Trophoblast cell (in vitro differentiated cells and primary cell): ENCODE measurements around the gene NR3C1.
A peak's percentile ranks its signal among the peaks of the same experiment; 100 is the strongest.

Experiments
- DNase-seq, 2 donors: peaks; one replicate each; pipeline ENCODE4 v3.0.0-alpha.2; 2016
- H2AFZ ChIP-seq: 2 replicates; pipeline ENCODE4 v1.6.1; 2013; ENCODE audit warnings: low read length, moderate library complexity, mild to moderate bottlenecking; ENCODE audit not compliant: insufficient read depth, poor library complexity
- H2AK5ac ChIP-seq: 2 replicates; pipeline ENCODE4 v1.6.1; 2013; ENCODE audit warnings: mild to moderate bottlenecking, low read length
- H2BK120ac ChIP-seq: 2 replicates; pipeline ENCODE4 v1.6.1; 2013; ENCODE audit warnings: low read length, mild to moderate bottlenecking, moderate library complexity; ENCODE audit not compliant: insufficient read depth, poor library complexity
- H2BK12ac ChIP-seq: 2 replicates; pipeline ENCODE4 v1.6.1; 2013; ENCODE audit warnings: mild to moderate bottlenecking, low read length, moderate library complexity
- H2BK5ac ChIP-seq: 2 replicates; pipeline ENCODE4 v1.6.1; 2013; ENCODE audit warnings: low read length, low read depth, moderate library complexity, mild to moderate bottlenecking; ENCODE audit not compliant: poor library complexity
- H3K14ac ChIP-seq: 2 replicates; pipeline ENCODE4 v1.6.1; 2013; ENCODE audit warnings: mild to moderate bottlenecking, low read length
- H3K18ac ChIP-seq: 2 replicates; pipeline ENCODE4 v1.6.1; 2013; ENCODE audit warnings: mild to moderate bottlenecking, low read length
- H3K23ac ChIP-seq: 2 replicates; pipeline ENCODE4 v1.6.1; 2013; ENCODE audit warnings: low read length
- H3K27ac ChIP-seq: 2 replicates; pipeline ENCODE4 v1.5.1; 2013; ENCODE audit warnings: low read depth, mild to moderate bottlenecking, inconsistent platforms, low read length, moderate library complexity
- H3K27me3 ChIP-seq: 2 replicates; pipeline ENCODE4 v1.6.1; 2013; ENCODE audit warnings: inconsistent platforms, mild to moderate bottlenecking, low read length, moderate library complexity; ENCODE audit not compliant: insufficient read depth
- H3K36me3 ChIP-seq, 2 experiments: 1 replicate in 1 of 2; 2 replicates in 1 of 2; pipeline ENCODE4 v1.6.1; 2013; ENCODE audit warnings: low read length in 2 of 2, mild to moderate bottlenecking in 2 of 2, moderate library complexity in 1 of 2; ENCODE audit not compliant: insufficient read depth in 2 of 2, control insufficient read depth in 1 of 2
- H3K4ac ChIP-seq: 2 replicates; pipeline ENCODE4 v1.6.1; 2013; ENCODE audit warnings: low read depth, mild to moderate bottlenecking, low read length, moderate library complexity
- H3K4me1 ChIP-seq, 2 experiments: 1 replicate in 1 of 2; 2 replicates in 1 of 2; pipeline ENCODE4 v1.6.1; 2013; ENCODE audit warnings: low read length in 2 of 2, mild to moderate bottlenecking in 2 of 2, moderate library complexity in 1 of 2; ENCODE audit not compliant: insufficient read depth in 2 of 2, control insufficient read depth in 1 of 2
- H3K4me2 ChIP-seq: 2 replicates; pipeline ENCODE4 v1.6.1; 2013; ENCODE audit warnings: inconsistent platforms, mild to moderate bottlenecking, low read length, moderate library complexity
- H3K4me3 ChIP-seq: 2 replicates; pipeline ENCODE4 v1.5.1; 2013; ENCODE audit warnings: mild to moderate bottlenecking, low read depth, low read length, inconsistent platforms
- H3K79me1 ChIP-seq: one replicate; pipeline ENCODE4 v1.6.1; 2013; ENCODE audit warnings: low read length
- H3K79me2 ChIP-seq: 2 replicates; pipeline ENCODE4 v1.6.1; 2013; ENCODE audit warnings: low read length, mild to moderate bottlenecking; ENCODE audit not compliant: control insufficient read depth, insufficient read depth, poor library complexity
- H3K9ac ChIP-seq: 2 replicates; pipeline ENCODE4 v1.6.1; 2013; ENCODE audit warnings: mild to moderate bottlenecking, low read length
- H3K9me3 ChIP-seq: 2 replicates; pipeline ENCODE4 v1.6.1; 2013; ENCODE audit warnings: low read depth, mild to moderate bottlenecking, control low read depth, inconsistent platforms, low read length; ENCODE audit not compliant: insufficient read depth
- H4K12ac ChIP-seq: 2 replicates; pipeline ENCODE4 v1.6.1; 2013; ENCODE audit warnings: low read depth, mild to moderate bottlenecking, low read length, moderate library complexity
- H4K8ac ChIP-seq: 2 replicates; pipeline ENCODE4 v1.6.1; 2013; ENCODE audit warnings: low read depth, mild to moderate bottlenecking, low read length, moderate library complexity
- H4K91ac ChIP-seq: one replicate; pipeline ENCODE4 v1.6.1; 2013; ENCODE audit warnings: low read depth, mild to moderate bottlenecking, low read length, moderate library complexity
- WGBS: extraction: QIAGEN DNeasy Blood & Tissue Kit; methylation state at CpG from one replicate; pipeline ENCODE4 v1.1.7; 2013; ENCODE audit warnings: missing lambda C conversion rate; ENCODE audit not compliant: insufficient read length, insufficient coverage; ENCODE audit errors: extremely low coverage; 5-methylcytosine and 5-hydroxymethylcytosine counted together

The NR3C1 gene

DNA sequence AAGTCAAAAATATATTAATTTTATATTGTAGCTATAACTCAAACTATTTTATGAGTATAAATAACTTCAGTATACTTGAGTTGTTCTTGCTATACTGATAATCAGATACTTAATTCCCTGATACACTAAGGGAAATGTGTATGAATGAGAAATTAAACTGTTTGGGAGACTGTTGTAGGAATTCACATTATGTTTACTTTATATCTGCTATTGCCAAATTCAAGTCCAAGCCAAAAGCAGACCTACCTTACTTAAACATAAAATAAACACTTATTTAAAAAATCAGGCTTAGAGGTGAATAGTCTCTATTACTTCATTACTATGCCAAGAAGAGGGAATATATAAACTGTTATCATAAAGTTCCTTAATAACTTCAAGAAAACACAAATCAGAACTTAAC is 13.2 kb downstream of the NR3C1 start:
- H3K9ac ChIP-seq, result no peak overlapping the region
- no peak overlapping the region for H2AK5ac ChIP-seq
- H3K79me1 ChIP-seq, result no peaks in the 10 kb centered on the region
- H3K23ac ChIP-seq, result no peak overlapping the region
- H4K8ac ChIP-seq, result no peak overlapping the region
- H3K36me3 ChIP-seq, result no peaks in the 10 kb centered on the region
- no peaks in the 10 kb centered on the region for H3K79me2 ChIP-seq
- no peak overlapping the region for H2BK12ac ChIP-seq
- no peaks in the 10 kb centered on the region for H3K27me3 ChIP-seq
- no peak overlapping the region for H4K12ac ChIP-seq
- H3K4me2 ChIP-seq, result no peak overlapping the region
- H2BK5ac ChIP-seq, result no peak overlapping the region
- no peak overlapping the region for H2BK120ac ChIP-seq
- no peaks in the 10 kb centered on the region for H3K9me3 ChIP-seq
- no peak overlapping the region for H4K91ac ChIP-seq
- H3K27ac ChIP-seq, result no peak overlapping the region
- no peak overlapping the region for H2AFZ ChIP-seq
- no peaks in the 10 kb centered on the region for H3K4me1 ChIP-seq
- DNase-seq, result no peak
- no peak overlapping the region for H3K4me3 ChIP-seq
- no peak overlapping the region for H3K18ac ChIP-seq
- no peak overlapping the region for H3K4ac ChIP-seq
- H3K14ac ChIP-seq, result no peak overlapping the region

DNA sequence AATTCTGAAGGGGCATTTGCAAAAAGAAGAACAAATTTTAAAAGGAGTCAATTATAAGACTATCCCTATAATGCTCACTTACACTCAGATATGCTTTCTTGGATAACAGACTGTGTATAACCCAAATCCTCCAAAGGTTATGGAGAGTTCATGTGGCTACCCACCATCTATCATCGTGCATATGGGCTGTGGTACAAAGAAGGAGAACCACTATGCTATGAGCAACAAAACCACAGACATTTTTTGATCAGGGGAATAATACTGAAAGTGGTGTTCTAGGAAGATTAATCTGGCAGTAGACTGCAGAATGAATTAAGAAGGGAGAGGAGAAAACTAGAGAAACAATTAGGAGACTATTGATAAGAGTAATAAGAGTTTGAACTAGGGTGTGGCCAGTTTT is 16.8 kb downstream of the NR3C1 start:
- H3K27ac ChIP-seq, result no peak overlapping the region
- H3K4me1 ChIP-seq, result no peaks in the 10 kb centered on the region
- peaks cover 0 to 2% of the 10 kb centered on the region in 2 experiments for H3K36me3 ChIP-seq
- no peak overlapping the region for H4K91ac ChIP-seq
- H3K9ac ChIP-seq, result no peak overlapping the region
- no peak overlapping the region for H3K4ac ChIP-seq
- no peak overlapping the region for H2BK5ac ChIP-seq
- no peak overlapping the region for H4K12ac ChIP-seq
- no peaks in the 10 kb centered on the region for H3K79me1 ChIP-seq
- no peak overlapping the region for H3K23ac ChIP-seq
- H3K4me3 ChIP-seq, result no peak overlapping the region
- H2BK12ac ChIP-seq, result no peak overlapping the region
- DNase-seq, result no peak
- no peaks in the 10 kb centered on the region for H3K79me2 ChIP-seq
- H3K14ac ChIP-seq, result no peak overlapping the region
- no CpG with 5 or more reads among the region's 1 CpG for WGBS
- H2AFZ ChIP-seq, result no peak overlapping the region
- no peak overlapping the region for H3K18ac ChIP-seq
- H2BK120ac ChIP-seq, result no peak overlapping the region
- no peaks in the 10 kb centered on the region for H3K27me3 ChIP-seq
- no peak overlapping the region for H4K8ac ChIP-seq
- no peak overlapping the region for H3K4me2 ChIP-seq
- H3K9me3 ChIP-seq, result peaks cover 6% of the 10 kb centered on the region
- no peak overlapping the region for H2AK5ac ChIP-seq

DNA sequence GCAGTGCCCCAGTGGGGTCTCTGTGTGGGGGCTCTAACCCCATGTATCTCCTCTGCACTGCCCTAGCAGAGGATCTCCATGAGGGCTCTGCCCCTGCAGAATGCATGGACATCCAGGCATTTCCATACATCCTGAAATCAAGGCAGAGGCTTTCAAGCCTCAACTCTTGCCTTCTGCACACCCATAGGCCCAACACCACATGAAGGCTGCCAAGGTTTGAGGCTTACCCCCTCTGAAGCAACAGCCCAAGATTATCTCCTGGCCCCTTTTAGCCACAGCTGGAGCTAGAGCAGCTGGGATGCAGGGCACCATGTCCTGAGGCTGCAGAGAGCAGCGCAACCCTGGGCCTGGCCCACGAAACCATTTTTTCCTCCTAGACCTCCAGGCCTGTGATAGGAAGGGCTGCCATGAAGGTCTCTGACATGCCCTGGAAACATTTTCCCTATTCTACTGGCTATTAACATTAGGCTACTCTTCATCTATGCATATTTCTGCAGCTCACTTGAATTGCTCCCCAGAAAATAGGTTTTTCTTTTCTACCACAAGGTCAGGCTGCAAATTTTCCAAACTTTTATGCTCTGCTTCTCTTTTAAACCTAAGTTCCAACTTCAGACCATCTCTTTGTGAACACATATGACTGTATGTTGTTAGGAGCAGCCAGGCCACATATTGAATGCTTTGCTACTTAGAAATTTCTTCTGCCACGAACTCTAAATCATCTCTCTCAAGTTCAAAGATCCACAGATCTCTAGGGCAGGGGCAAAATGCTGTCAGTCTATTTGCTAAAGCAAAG is 18.4 kb downstream of the NR3C1 start:
- Histone ChIP-seq H3K27me3 (no peaks in the 10 kb centered on the region), H3K18ac (no peak overlapping the region), H3K4ac (no peak overlapping the region), H2BK5ac (no peak overlapping the region), H3K4me1 (no peaks in the 10 kb centered on the region), H4K8ac (no peak overlapping the region), H3K9ac (no peak overlapping the region), H3K36me3 (peaks cover 0 to 2% of the 10 kb centered on the region in 2 experiments), H4K12ac (no peak overlapping the region), H2BK120ac (no peak overlapping the region), H3K23ac (no peak overlapping the region), H3K4me2 (no peak overlapping the region), H3K79me1 (no peaks in the 10 kb centered on the region), H2BK12ac (no peak overlapping the region), H4K91ac (no peak overlapping the region), H3K9me3 (peaks cover 6% of the 10 kb centered on the region), H2AK5ac (no peak overlapping the region), H3K27ac (no peak overlapping the region), H3K79me2 (no peaks in the 10 kb centered on the region), H2AFZ (no peak overlapping the region), H3K4me3 (peak overlapping the region; percentile 43), H3K14ac (no peak overlapping the region)
- WGBS, result no CpG with 5 or more reads among the region's 3 CpGs
- DNase-seq, result no peak

DNA sequence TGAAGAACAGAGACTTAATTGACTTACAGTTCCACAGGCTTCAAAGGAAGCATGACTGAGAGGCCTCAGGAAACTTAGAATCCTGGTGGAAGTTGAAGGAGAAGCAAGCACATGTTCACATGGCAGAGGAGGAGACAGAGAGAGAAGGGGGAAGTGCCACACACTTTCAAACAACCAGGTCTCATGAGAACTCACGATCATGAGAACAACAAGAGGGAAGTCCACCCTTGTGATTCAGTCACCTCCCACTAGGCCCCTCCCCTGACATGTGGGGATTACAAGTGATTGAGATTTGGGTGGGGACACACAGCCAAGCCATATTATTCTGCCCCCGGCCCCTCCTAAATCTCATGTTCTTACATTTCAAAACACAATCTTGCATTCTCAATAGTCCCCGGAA is 19.5 kb downstream of the NR3C1 start:
- no peaks in the 10 kb centered on the region for H3K79me2 ChIP-seq
- H3K9ac ChIP-seq, result no peak overlapping the region
- no CpG with 5 or more reads among the region's 3 CpGs for WGBS
- H2BK5ac ChIP-seq, result no peak overlapping the region
- no peak overlapping the region for H3K4ac ChIP-seq
- no peak overlapping the region for H2BK120ac ChIP-seq
- H3K14ac ChIP-seq, result no peak overlapping the region
- H3K23ac ChIP-seq, result no peak overlapping the region
- peaks cover 6% of the 10 kb centered on the region for H3K9me3 ChIP-seq
- H4K12ac ChIP-seq, result no peak overlapping the region
- H4K91ac ChIP-seq, result no peak overlapping the region
- H3K4me1 ChIP-seq, result no peaks in the 10 kb centered on the region
- H2AFZ ChIP-seq, result no peak overlapping the region
- H3K79me1 ChIP-seq, result no peaks in the 10 kb centered on the region
- H4K8ac ChIP-seq, result no peak overlapping the region
- peaks cover 0 to 2% of the 10 kb centered on the region in 2 experiments for H3K36me3 ChIP-seq
- H2AK5ac ChIP-seq, result no peak overlapping the region
- no peak overlapping the region for H3K4me2 ChIP-seq
- H3K4me3 ChIP-seq, result no peak overlapping the region
- no peaks in the 10 kb centered on the region for H3K27me3 ChIP-seq
- DNase-seq, result no peak
- no peak overlapping the region for H3K18ac ChIP-seq
- H3K27ac ChIP-seq, result no peak overlapping the region
- no peak overlapping the region for H2BK12ac ChIP-seq
